Measurements from ENCODE around the gene FBXO41.

Gene FBXO41

DNA sequence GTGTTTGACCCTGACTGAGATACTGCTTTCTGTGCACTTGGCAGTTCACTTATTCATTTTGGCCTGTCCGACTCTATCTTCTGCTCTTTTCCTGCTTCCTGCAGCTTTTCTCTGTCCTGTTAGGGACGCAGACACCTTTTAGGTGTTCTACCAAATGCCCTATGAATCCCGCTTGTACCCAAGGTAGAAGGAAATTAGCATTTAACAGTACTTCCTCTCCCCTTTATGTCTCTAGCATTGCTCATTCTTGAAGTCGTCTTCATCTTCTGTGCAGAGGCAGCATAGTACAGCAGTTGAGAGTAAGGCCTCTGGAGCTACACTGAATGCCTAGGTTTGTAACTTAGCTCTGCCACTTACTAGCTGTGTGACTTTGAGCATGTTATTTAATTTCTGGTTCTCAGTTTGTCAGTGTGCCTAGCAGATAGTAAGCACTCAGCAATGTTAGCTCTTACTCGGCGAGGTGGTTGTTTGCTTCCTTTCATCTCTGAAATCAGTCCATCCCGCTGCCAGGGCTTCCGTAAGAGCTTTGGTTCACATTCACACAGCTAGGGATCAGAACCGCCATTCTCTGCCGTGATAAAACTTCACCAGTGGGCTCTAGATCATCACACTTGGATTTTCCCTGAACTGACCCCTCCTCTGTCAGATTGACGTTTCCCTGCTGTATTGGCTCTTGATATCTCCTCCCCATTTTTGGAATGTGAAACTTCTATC, 48.8 kb downstream of the FBXO41 start:
- no peak for DNase-seq (ENCODE audit: low read depth)
- TF ChIP-seq CTCF (IDR thresholded peaks at IDR 0.05; ENCODE audit: low read length, missing control alignments) = no peak
- H3K4me3 ChIP-seq (replicated peaks; ENCODE audit: low read depth, low read length) = peak overlapping the region; percentile 95

DNA sequence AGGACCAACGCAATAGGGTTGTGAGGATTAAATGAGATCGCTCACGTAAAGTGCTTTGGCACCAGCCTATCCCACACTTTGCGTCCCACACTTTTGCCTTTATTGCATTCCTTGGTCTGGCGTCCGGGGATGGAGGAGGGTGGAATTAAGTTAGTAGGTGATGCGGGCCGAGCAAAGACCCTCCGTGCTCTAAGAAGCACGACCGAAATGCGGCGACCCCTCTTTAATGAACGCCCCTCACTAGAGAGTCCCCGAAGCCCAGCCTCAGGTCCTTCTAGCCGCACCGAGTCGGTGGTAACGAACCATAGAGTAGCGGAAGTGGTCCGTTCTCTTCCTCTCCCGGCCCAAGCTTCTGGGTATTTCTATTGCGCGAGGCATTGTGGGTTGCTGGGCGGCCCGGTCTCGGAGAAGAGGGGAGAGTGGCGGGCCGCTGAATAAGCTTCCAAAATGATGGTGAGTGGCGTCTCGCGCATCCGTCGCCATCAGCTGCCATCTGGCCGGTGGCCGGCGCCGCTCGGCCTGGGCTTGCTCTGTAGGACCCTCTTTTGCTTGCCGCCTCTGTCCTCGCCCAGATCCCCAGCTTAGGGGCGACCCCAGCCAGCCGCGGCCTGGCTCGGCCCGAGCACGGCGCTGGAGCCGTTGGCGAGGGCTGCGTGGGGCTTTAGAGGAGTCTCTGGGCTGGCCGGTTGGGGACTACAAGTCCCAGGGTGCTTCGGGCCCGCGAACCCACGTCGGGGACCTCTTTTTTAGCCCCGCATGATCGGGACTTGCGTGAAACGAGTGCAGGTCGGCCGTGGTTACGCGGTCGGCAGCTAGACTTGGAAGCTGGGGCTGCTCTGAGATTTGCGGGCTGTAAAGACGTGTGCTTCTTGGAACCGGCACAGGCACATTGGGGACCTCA, 50.1 kb downstream of the FBXO41 start, which contains the start of gene CCT7:
TSS of gene CCT7 (plus strand) at position 377 of the 901 bp plus-strand sequence. CDS start at position 448, 71 bp downstream.
- peak within 1 kb of the TSS; percentile 95 for H3K4me3 ChIP-seq (replicated peaks; ENCODE audit: low read depth, low read length)
- TF ChIP-seq CTCF (IDR thresholded peaks at IDR 0.05; ENCODE audit: low read length, missing control alignments) = no peak
- peak; percentile 94 for DNase-seq (ENCODE audit: low read depth)

DNA sequence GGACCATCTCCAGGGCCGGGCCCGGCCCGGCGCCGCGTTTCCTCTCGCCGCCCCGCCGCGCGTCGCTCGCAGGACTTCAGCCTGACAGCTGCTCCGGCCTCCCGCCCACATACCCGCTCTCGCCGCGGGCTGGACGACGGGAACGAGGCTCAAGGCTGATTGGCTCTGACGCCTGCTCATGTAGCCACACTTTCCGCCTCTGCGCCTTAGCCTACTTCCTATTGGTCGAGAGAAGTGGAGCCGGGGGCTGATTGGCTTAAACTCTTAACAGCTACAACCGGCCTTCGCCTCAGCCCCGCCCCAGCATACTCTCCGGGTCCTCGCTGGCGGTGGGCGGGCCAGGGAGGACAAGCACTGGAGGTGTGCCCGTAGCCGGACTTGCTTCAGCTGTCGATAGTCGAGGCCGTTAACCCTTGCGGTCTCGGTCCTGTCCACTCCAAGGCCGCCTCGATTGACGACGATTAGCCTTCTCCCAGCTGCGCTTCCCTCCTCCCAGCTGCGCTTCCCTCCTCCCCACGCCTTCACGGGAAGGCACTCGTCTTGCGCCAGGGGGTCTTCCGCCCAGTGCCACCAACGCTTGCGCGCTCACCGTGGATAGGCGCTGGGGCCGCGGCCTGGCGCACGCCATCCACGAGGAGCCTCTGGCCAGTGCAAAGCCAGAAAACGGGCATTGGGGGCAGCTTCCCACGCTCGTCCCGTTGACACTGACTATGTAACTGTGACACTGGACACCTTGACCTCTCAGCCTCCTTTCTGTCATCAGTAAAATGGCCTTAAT, 50.9 kb downstream of the FBXO41 start, which contains the start of gene PRADC1:
TSS of gene PRADC1 (minus strand) at position 86 of the 778 bp plus-strand sequence. CDS start at position 7, 79 bp downstream.
- H3K4me3 ChIP-seq (replicated peaks; ENCODE audit: low read depth, low read length) = peak within 1 kb of the TSS; percentile 95
- DNase-seq (ENCODE audit: low read depth) = peak; percentile 100
- TF ChIP-seq CTCF (IDR thresholded peaks at IDR 0.05; ENCODE audit: low read length, missing control alignments) = no peak

GRCh38 chr2:73232403-73233153, 51.7 kb downstream of the FBXO41 start:
- no peak for TF ChIP-seq CTCF (IDR thresholded peaks at IDR 0.05; ENCODE audit: low read length, missing control alignments)
- no peak for DNase-seq (ENCODE audit: low read depth)

GRCh38 chr2:73228631-73229030, 55.6 kb downstream of the FBXO41 start:
- no peak for DNase-seq (ENCODE audit: low read depth)
- TF ChIP-seq CTCF (IDR thresholded peaks at IDR 0.05; ENCODE audit: low read length, missing control alignments) = no peak
- H3K4me3 ChIP-seq (replicated peaks; ENCODE audit: low read depth, low read length) = no peak overlapping the region

More at GRCh38 chr2:73232403-73233153, 51.7 kb downstream of the FBXO41 start:
- H3K4me3 ChIP-seq (replicated peaks; ENCODE audit: low read depth, low read length) = peak overlapping the region; percentile 95

- no peak for TF ChIP-seq CTCF (IDR thresholded peaks at IDR 0.05; ENCODE audit: low read length, missing control alignments)
- no peak for DNase-seq (ENCODE audit: low read depth)
- H3K4me3 ChIP-seq (replicated peaks; ENCODE audit: low read depth, low read length) = no peak overlapping the region
Measured at GRCh38 chr2:73227086-73227485, 57.2 kb downstream of the FBXO41 start.
